Subcutaneous adipose tissue (tissue), 4 donors: ENCODE data around the gene ATP5F1A. TPM values are rescaled to one million over a fixed set of nuclear protein-coding genes. Genes with fewer than 3 reads are reported as not detected.

Experiments
- CTCF ChIP-seq: fragments of 450-650 bp; IDR thresholded peaks from one replicate; pipeline ENCODE4 v1.5.1; 2016; ENCODE audit warnings: low read depth, mild to moderate bottlenecking, control low read depth, antibody characterized with exemption, moderate library complexity
- total RNA-seq, 4 donors: library from RNA; depleted of rRNA; stranded (reverse); fragments of >200 nt; gene quantifications; one replicate each; pipeline ENCODE4 v1.1.0, GENCODE V29; 2016

ATP5F1A gene
- total RNA-seq = 100 to 1,000 TPM; 301 to 560 (median 391) TPM

GRCh38 chr18:46097801-46098615, at the start of gene ATP5F1A:
ATP5F1A (minus strand) TSS chr18:46098296; CDS start chr18:46098231, 65 bp downstream.
- TF ChIP-seq CTCF = no peak

GRCh38 chr18:46141199-46141598, 43.1 kb upstream of the ATP5F1A start:
- TF ChIP-seq CTCF = no peak

- no peak for TF ChIP-seq CTCF
These were observed 42.1 kb upstream of the ATP5F1A start for GRCh38 chr18:46140173-46140572.

DNA sequence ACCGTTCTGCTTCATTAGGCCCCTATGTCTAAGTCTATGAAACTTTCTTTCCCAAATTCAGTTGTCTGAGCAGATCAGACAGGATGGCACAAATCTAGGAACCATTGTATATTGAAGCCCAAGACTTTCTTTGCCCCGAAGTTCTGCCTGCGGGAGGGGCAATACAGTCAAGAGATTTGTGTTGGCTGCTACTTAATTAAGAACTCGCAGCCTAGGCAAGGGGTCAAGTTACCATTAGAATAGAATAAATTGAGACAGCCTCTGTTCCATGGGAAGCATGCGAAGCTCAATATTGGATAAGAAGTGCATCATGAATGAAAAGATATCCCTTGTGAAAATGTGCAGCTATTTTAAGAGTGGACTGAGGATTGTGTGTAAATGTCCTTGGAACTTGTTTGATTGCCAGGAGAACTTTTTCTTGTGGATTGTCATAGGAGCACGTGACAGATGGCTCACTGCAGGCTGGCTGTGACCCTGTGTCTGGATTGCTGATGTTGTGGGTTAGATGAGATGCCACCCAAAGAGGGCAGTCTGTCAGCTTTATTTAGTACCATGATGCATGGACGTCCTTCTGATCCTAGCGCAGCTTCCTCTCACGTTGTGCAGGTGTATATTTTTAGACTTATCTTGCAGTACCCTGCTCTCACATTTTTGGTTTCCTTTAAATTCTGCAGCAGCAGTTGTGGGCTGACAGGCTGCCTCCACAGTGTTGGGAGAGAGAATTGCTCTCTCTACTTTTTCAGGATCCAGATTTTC, 37.0 kb upstream of the ATP5F1A start:
- TF ChIP-seq CTCF = no peak

GRCh38 chr18:46133534-46133933, 35.4 kb upstream of the ATP5F1A start:
- no peak for TF ChIP-seq CTCF

GRCh38 chr18:46130061-46130460, 32.0 kb upstream of the ATP5F1A start:
- no peak for TF ChIP-seq CTCF

DNA sequence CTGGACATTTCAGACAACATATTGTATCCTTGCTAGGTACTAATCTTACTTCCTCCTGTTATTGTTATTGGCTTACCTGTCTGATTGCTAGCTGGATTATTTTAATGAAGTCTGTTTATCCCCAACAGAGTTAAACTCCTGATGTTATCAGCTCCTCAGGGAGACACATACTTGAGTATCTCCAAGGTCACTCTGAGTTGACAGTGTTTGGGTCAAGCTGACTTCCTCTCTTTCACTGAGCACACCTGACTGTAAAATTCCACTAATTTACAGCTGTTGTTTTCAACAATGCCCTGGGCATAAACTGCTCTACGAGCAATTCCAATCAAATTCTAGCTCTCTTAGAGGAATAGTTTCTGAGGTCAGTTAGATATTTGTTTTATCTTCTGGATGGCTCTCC, 15.7 kb upstream of the ATP5F1A start:
- TF ChIP-seq CTCF = no peak
